Measurements from ENCODE around the gene DGLUCY.
"Not testable (repeated sequence)": the region's sequence is repeated elsewhere in the genome, so short reads cannot be mapped to it uniquely, and the experiment has no call there.

Gene DGLUCY

GRCh38 chr14:91214306-91214705 lies 100.4 kb downstream of the DGLUCY start:
- TF ChIP-seq POU2F2 (IDR thresholded peaks at IDR 0.05; ENCODE audit: low read depth, low read length) (no peak), PAX5 (IDR thresholded peaks at IDR 0.05; ENCODE audit: insufficient read depth, low read length, severe bottlenecking) (no peak), SPI1 (IDR thresholded peaks at IDR 0.05; ENCODE audit: low read depth, low read length) (no peak), POLR2AphosphoS5 (IDR thresholded peaks at IDR 0.05; ENCODE audit: low read depth, low read length) (no peak), TAF1 (IDR thresholded peaks at IDR 0.05; ENCODE audit: low read depth, low read length) (no peak), POLR2A (IDR thresholded peaks at IDR 0.05; ENCODE audit: low read depth, low read length) (no peak)
- FAIRE-seq (no peak), DNase-seq (ENCODE audit: insufficient read length, low spot score) (no peak)

- TF ChIP-seq PAX5 (IDR thresholded peaks at IDR 0.05; ENCODE audit: insufficient read depth, low read length, severe bottlenecking) (no peak), SPI1 (IDR thresholded peaks at IDR 0.05; ENCODE audit: low read depth, low read length) (no peak), POLR2A (IDR thresholded peaks at IDR 0.05; ENCODE audit: low read depth, low read length) (no peak), TAF1 (IDR thresholded peaks at IDR 0.05; ENCODE audit: low read depth, low read length) (no peak), POLR2AphosphoS5 (IDR thresholded peaks at IDR 0.05; ENCODE audit: low read depth, low read length) (no peak), POU2F2 (IDR thresholded peaks at IDR 0.05; ENCODE audit: low read depth, low read length) (no peak)
- DNase-seq (ENCODE audit: insufficient read length, low spot score), result no peak
- no peak for FAIRE-seq
Observed at GRCh38 chr14:91215381-91215780, 101.5 kb downstream of the DGLUCY start.

GRCh38 chr14:91216731-91217226 lies 102.9 kb downstream of the DGLUCY start:
- DNase-seq (ENCODE audit: insufficient read length, low spot score), result no peak
- no peak for FAIRE-seq
- TF ChIP-seq POLR2A (IDR thresholded peaks at IDR 0.05; ENCODE audit: low read depth, low read length) (no peak), POU2F2 (IDR thresholded peaks at IDR 0.05; ENCODE audit: low read depth, low read length) (no peak), POLR2AphosphoS5 (IDR thresholded peaks at IDR 0.05; ENCODE audit: low read depth, low read length) (no peak), SPI1 (IDR thresholded peaks at IDR 0.05; ENCODE audit: low read depth, low read length) (no peak), TAF1 (IDR thresholded peaks at IDR 0.05; ENCODE audit: low read depth, low read length) (no peak), PAX5 (IDR thresholded peaks at IDR 0.05; ENCODE audit: insufficient read depth, low read length, severe bottlenecking) (no peak)

GRCh38 chr14:91218014-91218413 lies 104.1 kb downstream of the DGLUCY start:
- FAIRE-seq (no peak), DNase-seq (ENCODE audit: insufficient read length, low spot score) (no peak)
- TF ChIP-seq POLR2AphosphoS5 (IDR thresholded peaks at IDR 0.05; ENCODE audit: low read depth, low read length), result no peak
- no peak for TF ChIP-seq POLR2A (IDR thresholded peaks at IDR 0.05; ENCODE audit: low read depth, low read length)

GRCh38 chr14:91219517-91220389 lies 105.9 kb downstream of the DGLUCY start:
- TF ChIP-seq POU2F2 (IDR thresholded peaks at IDR 0.05; ENCODE audit: low read depth, low read length) (no peak), SPI1 (IDR thresholded peaks at IDR 0.05; ENCODE audit: low read depth, low read length) (no peak), POLR2AphosphoS5 (IDR thresholded peaks at IDR 0.05; ENCODE audit: low read depth, low read length) (no peak), POLR2A (IDR thresholded peaks at IDR 0.05; ENCODE audit: low read depth, low read length) (no peak), PAX5 (IDR thresholded peaks at IDR 0.05; ENCODE audit: insufficient read depth, low read length, severe bottlenecking) (no peak), TAF1 (IDR thresholded peaks at IDR 0.05; ENCODE audit: low read depth, low read length) (no peak)
- FAIRE-seq (no peak), DNase-seq (ENCODE audit: insufficient read length, low spot score) (no peak)

- DNase-seq (ENCODE audit: insufficient read length, low spot score), result no peak
- TF ChIP-seq POU2F2 (IDR thresholded peaks at IDR 0.05; ENCODE audit: low read depth, low read length) (no peak), POLR2AphosphoS5 (IDR thresholded peaks at IDR 0.05; ENCODE audit: low read depth, low read length) (no peak), POLR2A (IDR thresholded peaks at IDR 0.05; ENCODE audit: low read depth, low read length) (no peak), SPI1 (IDR thresholded peaks at IDR 0.05; ENCODE audit: low read depth, low read length) (no peak), TAF1 (IDR thresholded peaks at IDR 0.05; ENCODE audit: low read depth, low read length) (no peak), PAX5 (IDR thresholded peaks at IDR 0.05; ENCODE audit: insufficient read depth, low read length, severe bottlenecking) (no peak)
- FAIRE-seq, result no peak
Observed at GRCh38 chr14:91220581-91221000, 106.7 kb downstream of the DGLUCY start.

- TF ChIP-seq POLR2A (IDR thresholded peaks at IDR 0.05; ENCODE audit: low read depth, low read length) (no peak), PAX5 (IDR thresholded peaks at IDR 0.05; ENCODE audit: insufficient read depth, low read length, severe bottlenecking) (no peak), TAF1 (IDR thresholded peaks at IDR 0.05; ENCODE audit: low read depth, low read length) (no peak), POLR2AphosphoS5 (IDR thresholded peaks at IDR 0.05; ENCODE audit: low read depth, low read length) (no peak), SPI1 (IDR thresholded peaks at IDR 0.05; ENCODE audit: low read depth, low read length) (no peak), POU2F2 (IDR thresholded peaks at IDR 0.05; ENCODE audit: low read depth, low read length) (no peak)
- DNase-seq (ENCODE audit: insufficient read length, low spot score) (no peak), FAIRE-seq (no peak)
Observed at GRCh38 chr14:91221270-91221669, 107.4 kb downstream of the DGLUCY start.

- DNase-seq (ENCODE audit: insufficient read length, low spot score), result no peak
- peak; percentile 50 for FAIRE-seq
Observed at GRCh38 chr14:91223028-91223783, 109.3 kb downstream of the DGLUCY start.

GRCh38 chr14:91225025-91225424 lies 111.2 kb downstream of the DGLUCY start:
- FAIRE-seq, result no peak
- no peak for TF ChIP-seq PAX5 (IDR thresholded peaks at IDR 0.05; ENCODE audit: insufficient read depth, low read length, severe bottlenecking)
- TF ChIP-seq POLR2AphosphoS5 (IDR thresholded peaks at IDR 0.05; ENCODE audit: low read depth, low read length), result no peak
- TF ChIP-seq SPI1 (IDR thresholded peaks at IDR 0.05; ENCODE audit: low read depth, low read length), result no peak
- no peak for TF ChIP-seq POU2F2 (IDR thresholded peaks at IDR 0.05; ENCODE audit: low read depth, low read length)
- no peak for DNase-seq (ENCODE audit: insufficient read length, low spot score)

More at GRCh38 chr14:91223028-91223783, 109.3 kb downstream of the DGLUCY start:
- TF ChIP-seq POLR2A (IDR thresholded peaks at IDR 0.05; ENCODE audit: low read depth, low read length) (no peak), POU2F2 (IDR thresholded peaks at IDR 0.05; ENCODE audit: low read depth, low read length) (no peak), SPI1 (IDR thresholded peaks at IDR 0.05; ENCODE audit: low read depth, low read length) (no peak), PAX5 (IDR thresholded peaks at IDR 0.05; ENCODE audit: insufficient read depth, low read length, severe bottlenecking) (no peak), POLR2AphosphoS5 (IDR thresholded peaks at IDR 0.05; ENCODE audit: low read depth, low read length) (no peak), TAF1 (IDR thresholded peaks at IDR 0.05; ENCODE audit: low read depth, low read length) (no peak)

GRCh38 chr14:91226360-91226759 lies 112.5 kb downstream of the DGLUCY start:
- not testable (repeated sequence) for DNase-seq (ENCODE audit: insufficient read length, low spot score); FAIRE-seq

Measured in GM12891 (cell line).